SK-N-MC (cell line): ENCODE results near the gene PINLYP.
"Not testable (repeated sequence)": the region's sequence is repeated elsewhere in the genome, so short reads cannot be mapped to it uniquely, and the experiment has no call there.

ENCODE experiments used
- DNase-seq: peaks from one replicate; pipeline ENCODE4 v3.0.0-alpha.2; 2011; ENCODE audit warnings: low read depth, low spot score
- H3K27ac ChIP-seq: fragments of 200-600 bp; sonication (generic); 2 replicates; pipeline ENCODE4 v1.5.1; 2016; ENCODE audit warnings: mixed run types
- H3K36me3 ChIP-seq: fragments of 200-600 bp; sonication (generic); 2 replicates; pipeline ENCODE4 v1.6.1; 2017; ENCODE audit warnings: antibody characterized with exemption, low read length, mixed read lengths; ENCODE audit not compliant: insufficient read depth
- H3K4me3 ChIP-seq: fragments of 200-600 bp; sonication (generic); 2 replicates; pipeline ENCODE4 v1.5.1; 2016
- H3K9ac ChIP-seq: fragments of 200-600 bp; sonication (generic); 2 replicates; pipeline ENCODE4 v1.8.0; 2017; ENCODE audit warnings: mixed run types, mixed read lengths; ENCODE audit not compliant: insufficient read length
- H3K9me3 ChIP-seq: fragments of 200-600 bp; sonication (generic); 2 replicates; pipeline ENCODE4 v1.6.1; 2017; ENCODE audit warnings: low read depth, mild to moderate bottlenecking, antibody characterized with exemption, low read length, moderate library complexity, mixed read lengths
- EZH2 ChIP-seq: fragments of 200-600 bp; sonication (generic); IDR thresholded peaks from one replicate; pipeline ENCODE4 v1.6.1; 2017; ENCODE audit warnings: antibody characterized with exemption
- FOXP2 ChIP-seq: optimal IDR thresholded peaks from 2 replicates; pipeline ENCODE3; 2011; ENCODE audit warnings: mild to moderate bottlenecking, moderate library complexity; ENCODE audit not compliant: insufficient read depth; ENCODE audit errors: extremely low read length, control extremely low read depth
- POLR2AphosphoS5 ChIP-seq: IDR thresholded peaks from 2 replicates; pipeline ENCODE4 v1.6.1; 2012; ENCODE audit warnings: mild to moderate bottlenecking, low read depth, low read length, borderline replicate concordance

Gene PINLYP

DNA sequence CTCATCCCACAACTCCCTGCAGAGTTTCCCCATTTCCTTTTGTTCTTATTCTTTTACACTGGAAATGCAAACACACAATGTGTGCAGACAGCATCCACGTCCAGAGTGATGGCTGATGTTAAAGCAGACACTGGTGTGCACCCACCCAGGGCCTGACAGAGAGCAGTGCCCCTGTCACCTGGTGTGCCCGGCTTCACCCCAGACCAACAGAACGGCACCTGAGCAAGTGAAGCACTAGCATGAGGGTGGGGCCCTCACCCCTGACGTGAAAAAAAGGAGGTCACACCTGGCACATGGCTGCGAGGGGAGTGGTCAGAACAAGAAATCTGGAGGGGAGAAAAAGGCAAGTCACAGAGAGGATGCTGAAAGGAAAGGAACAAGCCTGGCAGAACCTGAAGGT lies 30.3 kb upstream of the PINLYP start:
- no peak overlapping the region for H3K9ac ChIP-seq
- peaks cover 27% of the 10 kb centered on the region; the same call in 1 of the 2 replicates for H3K36me3 ChIP-seq
- H3K4me3 ChIP-seq, result no peak overlapping the region

DNA sequence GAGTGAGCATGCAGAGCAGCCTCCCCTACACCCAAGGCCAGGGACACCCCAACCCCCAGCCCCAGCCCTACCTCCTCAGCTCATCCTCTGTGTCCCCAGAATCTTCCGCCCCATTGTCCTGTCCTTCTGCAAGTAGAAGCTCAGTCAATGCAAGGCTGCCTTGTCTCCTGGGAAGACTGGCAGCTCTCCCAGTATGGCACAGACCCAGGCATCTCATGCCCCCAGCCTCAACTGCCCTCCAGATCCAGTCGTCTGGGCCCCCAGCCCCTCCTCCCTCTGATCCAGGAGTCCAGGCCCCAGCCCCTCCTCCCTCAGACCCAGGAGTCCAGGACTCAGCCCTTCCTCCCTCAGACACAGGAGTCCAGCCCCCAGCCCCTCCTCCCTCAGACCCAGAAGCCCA lies 29.6 kb upstream of the PINLYP start:
- DNase-seq, result no peak
- Histone ChIP-seq H3K9me3 (no peaks in the 10 kb centered on the region), H3K4me3 (no peak overlapping the region), H3K36me3 (peaks cover 27% of the 10 kb centered on the region; the same call in 1 of the 2 replicates), H3K27ac (no peak overlapping the region), H3K9ac (no peak overlapping the region)
- no peak for TF ChIP-seq FOXP2
- TF ChIP-seq EZH2, result no peak
- TF ChIP-seq POLR2AphosphoS5, result no peak

More for the DNA sequence above, 30.3 kb upstream of the PINLYP start:
- Histone ChIP-seq H3K9me3 (no peaks in the 10 kb centered on the region), H3K27ac (no peak overlapping the region)
- no peak for DNase-seq
- no peak for TF ChIP-seq EZH2
- TF ChIP-seq FOXP2, result no peak
- TF ChIP-seq POLR2AphosphoS5, result no peak

- H3K4me3 ChIP-seq, result no peak overlapping the region
- H3K27ac ChIP-seq, result no peak overlapping the region
- no peak overlapping the region for H3K9ac ChIP-seq
- no peaks in the 10 kb centered on the region for H3K9me3 ChIP-seq
- DNase-seq, result no peak
- peaks cover 32% of the 10 kb centered on the region; the same call in 1 of the 2 replicates for H3K36me3 ChIP-seq
- TF ChIP-seq POLR2AphosphoS5, result no peak
Measured at GRCh38 chr19:43546581-43546980, 29.0 kb upstream of the PINLYP start.

DNA sequence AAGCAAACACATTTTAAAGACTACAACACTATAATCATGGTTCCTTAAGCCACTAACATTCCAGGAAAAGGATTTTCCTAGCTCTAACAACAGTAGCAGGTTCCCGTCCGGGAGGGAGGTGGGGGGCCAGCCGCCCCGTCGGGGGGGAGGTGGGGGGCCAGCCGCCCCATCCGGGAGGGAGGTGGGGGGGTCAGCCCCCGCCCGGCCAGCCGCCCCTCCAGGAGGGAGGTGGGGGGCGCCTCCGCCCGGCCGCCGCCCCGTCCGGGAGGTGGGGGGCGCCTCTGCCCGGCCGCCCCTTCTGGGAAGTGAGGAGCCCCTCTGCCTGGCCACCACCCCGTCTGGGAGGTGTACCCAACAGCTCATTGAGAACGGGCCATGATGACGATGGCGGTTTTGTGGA lies 27.7 kb upstream of the PINLYP start:
- not testable (repeated sequence) for H3K9me3 ChIP-seq, H3K27ac ChIP-seq, H3K9ac ChIP-seq, DNase-seq, H3K4me3 ChIP-seq
- peaks cover 31% of the 10 kb centered on the region; the same call in 1 of the 2 replicates for H3K36me3 ChIP-seq

GRCh38 chr19:43548706-43549105 lies 26.9 kb upstream of the PINLYP start:
- no peak overlapping the region for H3K4me3 ChIP-seq
- H3K9me3 ChIP-seq, result no peaks in the 10 kb centered on the region
- DNase-seq, result no peak
- H3K9ac ChIP-seq, result no peak overlapping the region
- no peak overlapping the region for H3K27ac ChIP-seq
- H3K36me3 ChIP-seq, result peaks cover 24% of the 10 kb centered on the region; the same call in 1 of the 2 replicates
- TF ChIP-seq FOXP2 (no peak), EZH2 (no peak), POLR2AphosphoS5 (no peak)

DNA sequence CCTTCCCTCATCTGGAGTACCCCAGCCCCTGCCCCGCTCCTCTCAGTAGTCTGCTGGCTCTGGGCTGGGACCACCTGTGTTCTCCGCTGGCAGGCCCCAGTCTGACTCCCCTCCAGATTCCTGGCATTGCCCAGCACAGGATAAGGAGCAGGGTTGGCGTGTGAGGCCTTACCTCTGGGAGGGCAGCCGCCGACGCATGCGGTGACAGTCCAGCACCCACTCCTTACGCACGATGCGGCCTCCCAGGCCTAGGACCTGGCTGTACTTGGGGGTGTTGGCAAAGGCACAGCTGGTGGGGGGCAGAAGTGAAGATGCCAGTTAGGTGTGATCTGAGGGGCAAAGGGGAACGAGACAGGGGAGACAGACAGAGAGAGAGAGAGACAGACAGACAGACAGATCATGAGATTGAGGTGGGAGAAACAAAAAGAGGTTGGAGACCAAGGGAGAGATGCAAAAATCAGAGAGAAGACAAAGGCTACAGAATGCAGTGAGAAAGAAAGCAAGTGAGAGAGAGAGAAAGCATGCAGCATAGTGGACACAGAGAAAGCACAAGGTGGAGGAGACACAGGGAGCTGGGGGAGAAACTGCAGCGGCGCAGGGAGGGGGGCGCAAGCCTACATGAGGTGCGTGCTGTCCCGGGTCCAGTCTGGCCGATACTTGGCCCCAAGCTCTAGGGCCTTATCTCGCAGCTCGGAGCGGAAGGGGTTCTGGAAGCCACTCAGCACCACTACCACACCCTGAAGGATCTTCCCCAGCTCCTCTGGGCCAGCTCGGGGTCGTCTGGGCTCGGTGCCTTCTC lies 24.0 kb upstream of the PINLYP start:
- DNase-seq, result no peak
- Histone ChIP-seq H3K9ac (no peak overlapping the region), H3K27ac (no peak overlapping the region), H3K9me3 (no peaks in the 10 kb centered on the region), H3K36me3 (peaks cover 29% of the 10 kb centered on the region; the same call in 1 of the 2 replicates), H3K4me3 (no peak overlapping the region)
- no peak for TF ChIP-seq FOXP2
- no peak for TF ChIP-seq POLR2AphosphoS5
- no peak for TF ChIP-seq EZH2

GRCh38 chr19:43552198-43552450 lies 23.5 kb upstream of the PINLYP start:
- no peak for TF ChIP-seq FOXP2
- TF ChIP-seq POLR2AphosphoS5, result no peak
- TF ChIP-seq EZH2, result no peak
- H3K9ac ChIP-seq, result no peak overlapping the region
- no peaks in the 10 kb centered on the region for H3K9me3 ChIP-seq
- H3K4me3 ChIP-seq, result no peak overlapping the region
- no peak overlapping the region for H3K27ac ChIP-seq
- DNase-seq, result no peak
- H3K36me3 ChIP-seq, result peaks cover 29% of the 10 kb centered on the region; the same call in 1 of the 2 replicates

DNA sequence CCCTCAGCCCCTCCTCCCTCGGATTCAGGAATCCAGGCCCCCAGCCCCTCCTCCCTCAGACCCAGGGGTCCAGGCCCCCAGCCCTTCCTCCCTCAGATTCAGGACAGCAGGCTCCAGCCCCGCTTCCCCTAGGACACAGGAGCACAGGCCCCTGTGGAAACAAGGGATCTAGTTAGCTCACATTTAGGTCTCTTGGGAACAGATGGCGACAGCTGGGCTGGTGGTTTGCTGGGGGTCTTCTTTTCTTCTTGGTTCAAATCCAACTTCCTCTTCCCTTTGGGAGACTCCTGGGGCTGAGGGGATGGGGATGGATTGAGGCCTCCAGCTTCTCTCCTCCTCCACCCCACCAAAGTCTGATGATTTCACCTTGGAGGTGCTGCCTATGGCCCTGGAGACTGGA lies 23.0 kb upstream of the PINLYP start:
- H3K4me3 ChIP-seq, result no peak overlapping the region
- TF ChIP-seq FOXP2, result no peak
- no peak for TF ChIP-seq POLR2AphosphoS5
- no peak for TF ChIP-seq EZH2
- no peak overlapping the region for H3K9ac ChIP-seq
- no peak overlapping the region for H3K27ac ChIP-seq
- DNase-seq, result no peak
- H3K36me3 ChIP-seq, result peaks cover 29% of the 10 kb centered on the region; the same call in 1 of the 2 replicates
- no peaks in the 10 kb centered on the region for H3K9me3 ChIP-seq

DNA sequence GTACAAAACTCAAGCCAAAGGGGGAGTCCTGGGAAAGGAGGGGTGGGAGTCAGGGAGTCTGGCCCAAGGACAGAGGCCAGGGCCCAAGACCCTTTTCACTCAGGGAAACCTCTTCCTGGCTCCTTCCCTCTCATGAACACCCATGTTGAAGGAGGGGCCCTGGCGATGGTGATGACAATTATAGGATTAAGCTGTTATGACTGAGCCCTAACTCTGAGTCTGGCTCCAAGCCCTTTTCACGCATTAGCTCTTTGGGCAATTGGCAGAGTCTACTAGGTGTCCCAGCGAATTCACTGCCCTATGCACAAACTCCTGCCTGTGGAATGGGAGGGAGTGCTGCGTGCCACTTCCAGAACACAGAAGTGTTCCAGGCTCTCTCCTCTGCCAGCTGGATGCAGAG lies 21.9 kb upstream of the PINLYP start:
- no peak for DNase-seq
- Histone ChIP-seq H3K36me3 (peaks cover 32% of the 10 kb centered on the region; the same call in 1 of the 2 replicates), H3K27ac (no peak overlapping the region), H3K9me3 (no peaks in the 10 kb centered on the region), H3K9ac (no peak overlapping the region), H3K4me3 (no peak overlapping the region)
- TF ChIP-seq POLR2AphosphoS5, result no peak
- TF ChIP-seq EZH2, result no peak
- TF ChIP-seq FOXP2, result no peak
